GM18511 (cell line): Measurements from ENCODE around the gene RFNG.
"Not testable (repeated sequence)": the region's sequence is repeated elsewhere in the genome, so short reads cannot be mapped to it uniquely, and the experiment has no call there.

Experiments
- ATAC-seq: cut with Tn5 transposase; IDR thresholded peaks from one replicate; pipeline ENCODE4 v1.9.1; 2021; ENCODE audit warnings: mild to moderate bottlenecking, moderate library complexity; ENCODE audit not compliant: unreplicated experiment

The RFNG gene

GRCh38 chr17:82046903-82047302 lies 4.7 kb downstream of the RFNG start:
- no peak for ATAC-seq

GRCh38 chr17:82045936-82046484 lies 5.6 kb downstream of the RFNG start:
- no peak for ATAC-seq

GRCh38 chr17:82043507-82043906 lies 8.1 kb downstream of the RFNG start:
- no peak for ATAC-seq

GRCh38 chr17:82042649-82043048 lies 9.0 kb downstream of the RFNG start:
- no peak for ATAC-seq

- ATAC-seq, result no peak
These were observed 10.3 kb downstream of the RFNG start for GRCh38 chr17:82041144-82041814.

GRCh38 chr17:82039695-82040299 lies 11.8 kb downstream of the RFNG start:
- ATAC-seq, result no peak

- ATAC-seq, result not testable (repeated sequence)
These were observed 12.7 kb downstream of the RFNG start for GRCh38 chr17:82038796-82039409.

- ATAC-seq, result no peak
These were observed 13.8 kb downstream of the RFNG start for GRCh38 chr17:82037889-82038195.

GRCh38 chr17:82037092-82037888 lies 14.3 kb downstream of the RFNG start, which contains the start of gene DCXR:
Gene DCXR, minus strand, starts transcription at chr17:82037697. Its CDS starts 15 bp downstream, at chr17:82037682.
- peak; percentile 92 for ATAC-seq

GRCh38 chr17:82036634-82037091 lies 14.9 kb downstream of the RFNG start:
- ATAC-seq, result no peak

GRCh38 chr17:82035956-82036633 lies 15.5 kb downstream of the RFNG start:
- no peak for ATAC-seq

GRCh38 chr17:82035488-82035887 lies 16.1 kb downstream of the RFNG start:
- no peak for ATAC-seq

- ATAC-seq, result no peak
These were observed 17.1 kb downstream of the RFNG start for GRCh38 chr17:82034371-82035011.

GRCh38 chr17:82033359-82034085 lies 18.1 kb downstream of the RFNG start:
- ATAC-seq, result no peak

GRCh38 chr17:82031885-82032627 lies 19.6 kb downstream of the RFNG start:
- ATAC-seq, result no peak

GRCh38 chr17:82031303-82031884 lies 20.2 kb downstream of the RFNG start, which contains the start of gene RAC3:
Gene RAC3, plus strand, starts transcription at chr17:82031678. Its CDS starts 84 bp downstream, at chr17:82031762.
- no peak for ATAC-seq

- no peak for ATAC-seq
These were observed 20.9 kb downstream of the RFNG start for GRCh38 chr17:82030470-82031302.
